Limb (tissue), 2 donors: Measurements from ENCODE around the gene AHRR.
"Not testable (repeated sequence)": the region's sequence is repeated elsewhere in the genome, so short reads cannot be mapped to it uniquely, and the experiment has no call there.

Source experiments
- DNase-seq, 2 donors: peaks; one replicate each; pipeline ENCODE4 v3.0.0-alpha.2; 2016; ENCODE audit errors: extremely low spot score in 2 of 2

AHRR gene

GRCh38 chr5:321230-321725 is at the start of gene AHRR:
Gene AHRR (plus strand): TSS chr5:321714. CDS start chr5:343903, 22,189 bp downstream.
- peak in 1 of 2 donors; percentile 64 for DNase-seq

DNA sequence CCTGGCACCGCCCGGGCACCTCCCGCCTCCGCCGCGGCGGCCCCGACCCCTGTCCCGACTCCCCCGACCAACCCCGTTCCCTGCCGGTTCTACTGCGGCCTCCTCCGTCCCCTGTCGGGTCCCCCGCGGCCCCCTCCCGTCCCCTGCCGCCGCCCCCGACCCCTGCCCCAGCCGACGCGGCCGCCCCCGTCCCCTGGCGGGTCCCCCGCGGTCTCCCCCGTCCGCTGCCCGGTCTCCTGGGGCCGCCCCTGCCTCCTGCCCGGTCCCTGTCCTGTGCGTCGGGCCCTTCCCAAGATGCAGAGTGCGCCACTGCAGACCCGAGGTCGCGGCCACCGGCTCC is 49.7 kb upstream of the AHRR start:
- DNase-seq = not testable (repeated sequence)

GRCh38 chr5:273091-273490 is 48.4 kb upstream of the AHRR start:
- not testable (repeated sequence) for DNase-seq

- not testable (repeated sequence) for DNase-seq
Measured at GRCh38 chr5:273491-273890, 48.0 kb upstream of the AHRR start.

DNA sequence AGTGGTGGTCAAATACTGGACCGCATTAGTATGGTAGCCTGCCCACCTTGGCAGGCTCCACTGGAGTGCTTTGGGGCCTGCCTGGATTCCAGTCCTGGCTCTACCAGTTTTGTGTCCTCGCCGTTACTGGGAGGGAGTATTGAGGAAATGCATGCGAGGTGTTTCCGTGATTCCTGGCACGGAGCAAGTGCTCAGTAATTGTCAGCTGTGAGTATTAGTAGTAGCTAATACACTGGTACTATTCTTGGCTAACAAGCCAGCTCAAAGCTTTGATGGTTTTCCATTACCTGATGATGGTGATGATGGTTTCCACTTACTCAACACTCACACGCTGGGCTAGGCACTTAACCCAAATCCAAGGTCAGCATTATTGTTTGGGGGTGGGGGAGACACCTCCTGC is 47.2 kb upstream of the AHRR start:
- DNase-seq = not testable (repeated sequence)

- DNase-seq = no peak
Measured at GRCh38 chr5:278646-279045, 42.9 kb upstream of the AHRR start.

DNA sequence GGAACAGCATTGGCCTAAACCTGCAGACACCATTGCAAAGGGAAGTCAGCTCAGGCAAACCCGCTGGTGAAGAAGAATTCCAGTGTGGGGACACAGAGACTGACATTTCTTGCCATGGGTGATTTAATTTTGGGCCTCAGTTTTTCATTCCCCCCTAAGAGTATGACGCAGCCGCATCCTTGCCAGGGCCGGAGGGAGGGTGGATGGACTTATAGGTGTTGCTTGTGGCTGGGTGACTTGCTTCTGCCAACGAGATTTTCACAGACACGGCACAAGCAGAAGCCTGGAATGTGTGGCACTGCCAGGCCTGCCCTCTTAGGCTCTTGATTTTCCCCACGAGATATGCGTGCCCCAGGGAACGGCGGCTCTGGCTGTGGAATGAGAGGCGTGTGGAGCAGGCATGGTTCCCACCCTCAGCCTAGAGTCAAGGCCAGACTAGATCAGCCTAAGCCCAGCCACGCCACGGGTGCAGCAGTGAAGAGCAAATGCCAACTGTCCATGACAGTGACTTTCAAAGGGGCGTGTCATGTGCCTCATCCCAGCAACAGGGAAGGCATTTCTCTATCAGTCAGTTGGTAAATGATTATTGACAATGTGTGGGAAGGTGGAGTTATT is 42.4 kb upstream of the AHRR start:
- DNase-seq = not testable (repeated sequence)

DNA sequence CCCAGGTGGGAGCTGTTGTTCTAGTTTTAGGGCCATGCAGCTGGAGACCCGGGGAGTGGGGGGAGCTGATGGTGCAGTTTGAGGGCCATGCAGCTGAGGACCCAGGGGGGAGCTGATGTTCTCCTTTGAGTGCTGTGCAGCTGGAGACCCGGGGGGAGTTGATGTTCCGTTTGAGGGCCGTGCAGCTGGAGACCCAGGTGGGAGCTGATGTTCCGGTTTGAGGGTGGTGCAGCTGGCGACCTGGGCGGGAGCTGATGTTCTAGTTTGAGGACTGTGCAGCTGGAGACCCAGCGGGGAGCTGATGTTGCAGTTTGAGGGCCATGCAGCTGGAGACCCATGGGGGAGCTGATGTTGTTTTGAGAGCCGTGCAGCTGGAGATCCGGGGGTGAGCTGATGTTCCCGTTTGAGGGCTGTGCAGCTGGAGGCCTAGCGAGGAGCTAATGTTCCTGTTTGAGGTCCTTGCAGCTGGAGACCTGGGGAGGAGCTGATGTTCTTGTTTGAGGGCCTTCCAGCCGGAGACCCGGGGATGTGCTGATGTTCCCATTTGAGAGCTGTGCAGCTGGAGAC is 35.4 kb upstream of the AHRR start:
- DNase-seq = no peak

DNA sequence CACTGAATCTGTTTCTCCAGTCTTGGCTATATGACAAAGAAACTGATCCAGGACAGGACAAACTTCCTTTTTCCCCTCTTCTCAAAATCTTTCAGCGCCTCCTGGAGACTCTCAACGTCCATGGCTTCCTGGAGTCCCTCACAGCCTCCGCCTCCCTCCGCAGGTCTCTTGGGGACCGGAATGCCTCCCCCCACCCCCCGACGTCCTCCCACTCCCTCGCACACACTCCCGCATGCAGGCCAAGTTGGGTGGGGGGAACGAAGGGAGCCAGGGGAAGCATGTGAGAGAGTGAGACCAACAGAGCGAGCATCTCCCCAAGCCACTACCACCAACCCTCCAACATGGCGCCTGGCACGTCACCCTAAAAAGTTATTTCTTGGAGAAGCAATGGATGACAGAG is 31.3 kb upstream of the AHRR start:
- not testable (repeated sequence) for DNase-seq

GRCh38 chr5:291345-291744 is 30.2 kb upstream of the AHRR start:
- DNase-seq = not testable (repeated sequence)

GRCh38 chr5:294788-295187 is 26.7 kb upstream of the AHRR start:
- not testable (repeated sequence) for DNase-seq

DNA sequence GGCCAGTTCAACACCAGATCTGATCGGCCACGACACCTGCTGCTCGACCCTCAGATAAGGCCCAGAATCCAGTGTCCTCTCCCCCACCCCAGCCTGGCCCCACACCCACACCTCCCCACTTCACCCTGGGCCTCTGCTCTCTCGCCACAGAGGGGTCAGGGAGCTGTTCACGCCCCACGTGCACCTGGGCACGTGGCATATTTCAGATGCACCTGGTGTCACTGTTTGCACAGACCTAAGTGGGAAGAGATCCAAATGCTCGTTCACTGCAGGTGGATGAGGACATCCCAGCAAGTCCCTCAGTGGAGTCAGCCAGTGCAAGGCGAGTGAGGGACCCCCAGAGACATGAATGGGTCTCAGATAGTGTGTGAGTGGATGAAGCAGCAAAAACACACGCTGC is 25.3 kb upstream of the AHRR start:
- not testable (repeated sequence) for DNase-seq

GRCh38 chr5:296954-297353 is 24.6 kb upstream of the AHRR start:
- DNase-seq = not testable (repeated sequence)

GRCh38 chr5:297448-297847 is 24.1 kb upstream of the AHRR start:
- DNase-seq = not testable (repeated sequence)

- DNase-seq = not testable (repeated sequence)
Measured at GRCh38 chr5:297991-298736, 23.4 kb upstream of the AHRR start.

- DNase-seq = no peak
Measured at GRCh38 chr5:298737-299125, 22.8 kb upstream of the AHRR start.

DNA sequence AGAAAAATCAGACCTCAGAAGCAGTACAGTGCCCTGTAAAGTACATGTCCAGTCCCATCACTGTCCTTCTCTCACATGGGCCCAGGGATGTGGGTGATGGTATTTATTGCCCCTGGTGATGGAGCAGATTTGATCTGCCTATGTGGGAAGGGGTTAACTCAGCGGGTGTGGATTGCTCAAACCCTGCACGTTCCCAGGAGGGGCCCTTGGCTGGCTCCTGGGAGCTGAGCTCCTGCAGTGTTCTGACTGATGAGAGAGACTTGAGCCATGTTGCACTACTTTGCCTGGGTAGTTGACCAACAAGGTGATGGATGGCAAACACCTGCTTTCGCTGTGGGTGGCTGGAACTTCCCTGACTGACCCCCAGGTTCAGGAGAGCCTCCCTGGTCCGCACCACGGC is 21.6 kb upstream of the AHRR start:
- not testable (repeated sequence) for DNase-seq

DNA sequence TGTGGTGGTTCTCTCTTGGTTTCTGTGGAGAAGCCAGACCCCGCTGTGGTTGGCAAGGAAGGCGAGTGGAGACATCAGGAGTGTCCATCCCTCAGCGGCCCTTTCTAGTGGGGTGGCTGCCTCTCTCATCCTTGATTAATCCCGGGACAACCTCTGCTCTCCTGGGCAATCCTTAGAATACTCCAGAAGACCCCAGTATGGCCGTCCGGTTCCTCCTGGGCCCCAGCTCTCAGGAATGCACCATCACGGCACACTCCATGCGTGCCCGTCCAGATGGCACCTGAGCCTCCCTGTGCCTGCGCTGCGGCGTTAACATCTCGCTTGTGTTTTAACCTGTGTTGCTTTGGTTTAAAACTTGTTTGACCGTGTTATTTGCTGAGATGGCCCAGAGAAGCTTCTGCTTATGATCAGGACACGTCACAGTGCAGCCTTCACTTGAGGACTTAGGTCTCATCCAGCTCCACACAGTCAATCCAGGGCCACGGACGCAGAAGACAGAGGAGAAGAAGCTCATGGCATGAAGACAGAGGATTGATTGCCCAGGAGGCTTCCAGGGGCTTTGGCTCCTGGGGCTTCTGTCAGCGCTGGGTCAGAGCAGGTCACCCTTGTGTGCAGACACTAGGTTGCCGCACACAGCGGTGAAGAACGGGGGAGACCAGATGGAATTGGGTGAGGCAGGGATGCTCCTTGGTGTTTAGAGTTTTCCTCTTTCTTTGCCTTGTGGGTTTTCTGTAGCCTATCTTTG is 20.7 kb upstream of the AHRR start:
- not testable (repeated sequence) for DNase-seq

- not testable (repeated sequence) for DNase-seq
Measured at GRCh38 chr5:302416-302815, 19.1 kb upstream of the AHRR start.

DNA sequence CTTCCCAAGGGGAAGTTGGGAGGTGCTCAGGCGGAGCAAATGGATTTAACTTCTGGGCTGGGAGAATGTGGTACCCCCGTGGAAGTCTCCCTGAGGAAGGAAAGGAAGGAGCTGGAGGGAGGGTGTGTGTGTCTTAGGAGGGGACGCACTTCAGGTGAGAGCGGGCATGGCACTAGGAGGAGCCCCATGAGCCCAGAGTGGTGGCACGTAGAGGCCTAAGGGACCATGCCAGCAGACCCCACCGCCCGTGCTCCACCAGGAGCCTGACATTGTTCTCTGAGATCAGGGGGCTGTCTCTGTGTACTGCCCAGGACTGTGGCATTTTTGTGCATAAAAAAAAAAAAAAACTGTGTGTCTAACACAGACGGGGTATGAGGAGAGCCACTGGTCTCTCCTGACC is 18.5 kb upstream of the AHRR start:
- DNase-seq = no peak

- DNase-seq = not testable (repeated sequence)
Measured at GRCh38 chr5:303741-304140, 17.8 kb upstream of the AHRR start.

- no peak for DNase-seq
Measured at GRCh38 chr5:305050-305449, 16.5 kb upstream of the AHRR start.
